ENCODE measurements around the gene RAPSN.

Gene RAPSN

DNA sequence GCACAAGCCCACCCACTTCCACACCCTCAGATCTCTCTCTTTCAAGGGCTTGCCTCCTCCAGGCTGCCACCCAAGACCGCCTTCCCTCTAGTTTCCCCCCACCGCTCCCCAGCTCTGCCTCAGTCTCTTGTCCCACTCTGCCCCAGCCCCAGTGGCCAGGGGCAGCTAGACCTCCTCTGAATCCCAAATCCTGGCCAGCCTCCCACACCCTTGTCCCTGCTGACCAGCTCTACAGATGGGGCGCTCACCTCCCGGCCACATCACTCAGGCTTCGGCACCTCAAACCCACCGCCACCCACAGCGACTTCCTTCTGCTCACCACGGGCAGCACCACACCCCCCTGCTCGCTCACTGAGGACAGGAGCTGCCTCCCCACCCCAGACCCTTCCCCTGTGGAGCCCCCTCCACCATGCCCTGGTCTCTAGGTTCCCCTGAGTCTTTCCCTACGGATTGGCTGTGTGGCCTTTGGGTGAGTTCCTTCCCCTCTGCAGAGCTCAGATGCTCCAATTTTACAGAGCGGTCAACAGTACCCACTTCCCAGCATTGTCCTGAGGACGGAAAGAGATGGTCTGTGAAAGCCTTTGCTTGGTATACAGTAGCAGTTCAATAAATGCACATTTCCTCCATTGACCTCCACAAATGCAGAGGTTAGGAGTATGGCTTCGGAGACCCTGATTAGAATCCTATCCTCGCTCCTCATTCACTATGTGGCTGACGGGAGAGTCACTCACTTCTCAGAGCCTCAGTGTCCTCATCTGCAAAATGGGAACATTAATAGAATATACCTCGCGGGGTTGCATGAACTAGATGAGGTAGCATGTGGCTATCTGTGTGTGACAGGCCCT is 59.1 kb downstream of the RAPSN start:
- no peak for DNase-seq (ENCODE audit: low spot score)

- DNase-seq (ENCODE audit: low spot score): no peak
These were observed 60.0 kb downstream of the RAPSN start for GRCh38 chr11:47388697-47389576.

DNA sequence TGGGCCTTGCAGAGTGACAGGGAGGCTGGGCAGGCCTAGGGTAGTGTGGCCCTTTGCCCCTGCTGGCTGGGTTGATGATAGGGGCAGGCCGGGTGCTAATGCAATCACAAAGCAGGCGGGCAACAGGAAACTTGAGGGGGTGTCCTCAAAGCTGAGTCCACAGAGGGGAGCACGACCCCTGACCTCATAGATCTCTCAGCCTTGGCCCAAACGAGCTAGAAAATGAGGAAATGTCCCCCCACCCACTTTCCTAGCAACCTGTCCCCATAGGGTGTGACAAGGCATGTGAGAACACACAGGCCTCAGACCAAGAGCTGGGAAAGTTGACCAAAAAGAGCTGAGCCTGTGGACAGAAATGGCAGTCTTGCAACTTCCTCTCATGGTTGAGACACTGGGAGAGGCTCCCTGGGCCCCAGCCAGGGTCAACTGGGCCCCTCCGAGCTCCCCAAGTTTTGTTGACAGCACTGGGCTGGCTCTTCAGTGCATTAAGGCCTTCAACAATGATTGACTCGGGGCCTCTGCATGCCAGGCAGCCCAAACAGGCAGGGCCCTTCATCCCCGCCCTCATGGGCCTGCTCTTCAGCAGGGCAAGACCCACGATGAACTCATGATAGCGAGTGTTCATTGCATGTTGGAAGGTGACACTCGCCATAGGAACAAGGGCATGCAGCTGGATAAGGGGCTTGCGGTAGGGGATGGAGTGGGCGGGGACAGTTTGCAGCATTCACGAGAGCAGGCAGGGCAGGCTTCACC is 60.8 kb downstream of the RAPSN start:
- DNase-seq (ENCODE audit: low spot score): no peak

All from globus pallidus (tissue), 1 donor.